HFFc6 (cell line): ENCODE data around the gene PIH1D1. TPM values are rescaled to one million over a fixed set of nuclear protein-coding genes. Genes with fewer than 3 reads are reported as not detected.

ENCODE experiments used
- DNase-seq: peaks from one replicate; pipeline ENCODE4 v3.0.0-alpha.2; 2018
- H3K27ac Mint-ChIP-seq: 2 replicates; pipeline ENCODE4 v1.8.0; 2020; ENCODE audit warnings: mild to moderate bottlenecking, mixed read lengths
- H3K27me3 Mint-ChIP-seq: 2 replicates; pipeline ENCODE4 v1.8.0; 2021; ENCODE audit warnings: mild to moderate bottlenecking, moderate library complexity, mixed read lengths; ENCODE audit not compliant: insufficient read depth
- H3K36me3 Mint-ChIP-seq: 2 replicates; pipeline ENCODE4 v1.8.0; 2021; ENCODE audit warnings: low read depth, mixed read lengths
- H3K4me1 Mint-ChIP-seq: 2 replicates; pipeline ENCODE4 v1.8.0; 2020; ENCODE audit warnings: low read depth, mixed read lengths
- H3K4me3 Mint-ChIP-seq: 2 replicates; pipeline ENCODE4 v1.8.0; 2020; ENCODE audit warnings: mild to moderate bottlenecking, moderate library complexity, mixed read lengths
- H3K9me3 Mint-ChIP-seq: 2 replicates; pipeline ENCODE4 v1.8.0; 2020; ENCODE audit warnings: mild to moderate bottlenecking, mixed read lengths
- CTCF ChIP-seq: fragments of 200-600 bp; sonication (generic); IDR thresholded peaks from 2 replicates; pipeline ENCODE4 v1.5.0; 2021; ENCODE audit warnings: antibody characterized with exemption, mild to moderate bottlenecking
- total RNA-seq, 6 experiments: library from RNA; stranded (reverse); fragmentation: NEBNext Ultra II Directional; extraction: Animal tissue kit (Norgen Biotek cat#: 25700); gene quantifications; 2 replicates in 1 of 6; 3 replicates in 5 of 6; pipeline ENCODE4 v1.2.3, GENCODE V29; 2021

PIH1D1 gene
- total RNA-seq, 6 experiments from 2014 or later: 55.8 to 65.6 (median 57.5) TPM

GRCh38 chr19:49417088-49417487 lies 34.5 kb downstream of the PIH1D1 start:
- TF ChIP-seq CTCF: no peak
- DNase-seq: no peak
- H3K9me3 Mint-ChIP-seq: no peaks in the 10 kb centered on the region
- no peaks in the 10 kb centered on the region for H3K36me3 Mint-ChIP-seq
- no peaks in the 10 kb centered on the region for H3K4me1 Mint-ChIP-seq
- H3K27me3 Mint-ChIP-seq: peaks cover 62% of the 10 kb centered on the region
- no peak overlapping the region for H3K27ac Mint-ChIP-seq
- no peak overlapping the region for H3K4me3 Mint-ChIP-seq

- Mint-ChIP-seq H3K9me3 (no peaks in the 10 kb centered on the region), H3K36me3 (no peaks in the 10 kb centered on the region), H3K4me1 (no peaks in the 10 kb centered on the region), H3K27me3 (peaks cover 54% of the 10 kb centered on the region), H3K4me3 (no peak overlapping the region), H3K27ac (no peak overlapping the region)
- no peak for TF ChIP-seq CTCF
- DNase-seq: no peak
These were observed 35.8 kb downstream of the PIH1D1 start for GRCh38 chr19:49415810-49416200.

- Mint-ChIP-seq H3K4me3 (no peak overlapping the region), H3K27me3 (peaks cover 53% of the 10 kb centered on the region), H3K9me3 (no peaks in the 10 kb centered on the region), H3K4me1 (no peaks in the 10 kb centered on the region), H3K27ac (no peak overlapping the region), H3K36me3 (no peaks in the 10 kb centered on the region)
- no peak for DNase-seq
- no peak for TF ChIP-seq CTCF
These were observed 36.4 kb downstream of the PIH1D1 start for GRCh38 chr19:49415102-49415809.

GRCh38 chr19:49414256-49414655 lies 37.4 kb downstream of the PIH1D1 start:
- H3K27ac Mint-ChIP-seq: no peak overlapping the region
- H3K27me3 Mint-ChIP-seq: peaks cover 48% of the 10 kb centered on the region
- no peaks in the 10 kb centered on the region for H3K9me3 Mint-ChIP-seq
- no peaks in the 10 kb centered on the region for H3K36me3 Mint-ChIP-seq
- no peak for DNase-seq
- no peak overlapping the region for H3K4me3 Mint-ChIP-seq
- no peak for TF ChIP-seq CTCF
- no peaks in the 10 kb centered on the region for H3K4me1 Mint-ChIP-seq

GRCh38 chr19:49413348-49413747 lies 38.3 kb downstream of the PIH1D1 start:
- peaks cover 43% of the 10 kb centered on the region for H3K27me3 Mint-ChIP-seq
- TF ChIP-seq CTCF: no peak
- H3K9me3 Mint-ChIP-seq: no peaks in the 10 kb centered on the region
- H3K36me3 Mint-ChIP-seq: no peaks in the 10 kb centered on the region
- H3K27ac Mint-ChIP-seq: no peak overlapping the region
- no peak for DNase-seq
- H3K4me3 Mint-ChIP-seq: no peak overlapping the region
- H3K4me1 Mint-ChIP-seq: 0 out of 2 replicates have a peak, but pooled peaks cover 5% of the 10 kb centered on the region
